ENCODE results near the gene DNAH14. TPM values are rescaled to one million over a fixed set of nuclear protein-coding genes. Genes with fewer than 3 reads are reported as not detected.

The DNAH14 gene
- polyA plus RNA-seq, 2 of the 4 experiments (the other 2 are of a cell fraction), result 15.9 to 35.8 TPM

GRCh38 chr1:225258811-225259210 lies 329.3 kb downstream of the DNAH14 start:
- FAIRE-seq (no peak), DNase-seq (ENCODE audit: low read depth in 1 of 2, low spot score in 1 of 2) (no peak), ATAC-seq (no peak)
- Histone ChIP-seq H3K4me3 (no peak overlapping the region), H3K9me3 (peaks cover 4% of the 10 kb centered on the region; the same call in 1 of the 3 replicates), H3K4me2 (no peak overlapping the region), H3K4me1 (no peaks in the 10 kb centered on the region), H3K27ac (no peak overlapping the region)
- no peak for TF ChIP-seq NR3C1 (IDR thresholded peaks at IDR 0.05)
- no peak for TF ChIP-seq JUN (IDR thresholded peaks at IDR 0.05)
- no peak for TF ChIP-seq ZSCAN20 (CRISPR knock-in tag; IDR thresholded peaks at IDR 0.05)
- TF ChIP-seq HOXB13 (CRISPR knock-in tag; IDR thresholded peaks at IDR 0.05; ENCODE audit: low read depth), result no peak
- TF ChIP-seq FOSB (CRISPR knock-in tag; IDR thresholded peaks at IDR 0.05), result no peak
- no peak for TF ChIP-seq ATOH8 (CRISPR knock-in tag; IDR thresholded peaks at IDR 0.05; ENCODE audit: low read depth)
- TF ChIP-seq CHD2 (IDR thresholded peaks at IDR 0.05; ENCODE audit: low read length, partially characterized antibody), result no peak
- TF ChIP-seq FOSL2 (IDR thresholded peaks at IDR 0.05), result no peak
- no peak for TF ChIP-seq FOSL2 (CRISPR knock-in tag; IDR thresholded peaks at IDR 0.05)
- TF ChIP-seq RAD21 (conservative IDR thresholded peaks at IDR 0.05 in 1 of 2, IDR thresholded peaks at IDR 0.05 in 1 of 2), result no peak
- no peak for TF ChIP-seq FOXS1 (CRISPR knock-in tag; IDR thresholded peaks at IDR 0.05)
- TF ChIP-seq MYC (IDR thresholded peaks at IDR 0.05; ENCODE audit: borderline replicate concordance, low read length), result no peak
- TF ChIP-seq KDM1A (IDR thresholded peaks at IDR 0.05; ENCODE audit: low read depth), result no peak
- CTCF ChIA-PET, result no interaction called here
- POLR2A ChIA-PET, result no interaction called here

GRCh38 chr1:225259542-225259941 lies 330.1 kb downstream of the DNAH14 start:
- Histone ChIP-seq H3K9me3 (peaks cover 4% of the 10 kb centered on the region; the same call in 1 of the 3 replicates), H3K27ac (no peak overlapping the region), H3K4me2 (no peak overlapping the region), H3K4me1 (no peaks in the 10 kb centered on the region), H3K4me3 (no peak overlapping the region)
- CTCF ChIA-PET, result interaction anchor here (0.7 kb wide), 1 partner anchor 634 kb away, joined by 3 read pairs; no protein-coding TSS in a partner anchor
- no peak for DNase-seq (ENCODE audit: low read depth in 1 of 2, low spot score in 1 of 2)
- no peak for TF ChIP-seq RCOR1 (IDR thresholded peaks at IDR 0.05; ENCODE audit: low read depth, low read length)
- no peak for TF ChIP-seq ELK1 (IDR thresholded peaks at IDR 0.05; ENCODE audit: low read depth, low read length)
- TF ChIP-seq RAD21 (conservative IDR thresholded peaks at IDR 0.05 in 1 of 2, IDR thresholded peaks at IDR 0.05 in 1 of 2), result no peak
- no peak for TF ChIP-seq USF2 (IDR thresholded peaks at IDR 0.05)
- TF ChIP-seq CBX8 (IDR thresholded peaks at IDR 0.05), result no peak
- no peak for TF ChIP-seq SMC3 (IDR thresholded peaks at IDR 0.05)
- TF ChIP-seq TP53 (CRISPR knock-in tag; IDR thresholded peaks at IDR 0.05), result no peak
- no peak for TF ChIP-seq HOXB5 (CRISPR knock-in tag; IDR thresholded peaks at IDR 0.05)
- TF ChIP-seq GATA3 (IDR thresholded peaks at IDR 0.05; ENCODE audit: borderline replicate concordance), result no peak
- TF ChIP-seq POLR2A (IDR thresholded peaks at IDR 0.05; ENCODE audit: low read length), result no peak
- no peak for TF ChIP-seq NPAS2 (CRISPR knock-in tag; IDR thresholded peaks at IDR 0.05; ENCODE audit: borderline replicate concordance)
- no peak for TF ChIP-seq EHMT2 (IDR thresholded peaks at IDR 0.05; ENCODE audit: low read depth)
- TF ChIP-seq E2F6 (IDR thresholded peaks at IDR 0.05; ENCODE audit: borderline replicate concordance, low read depth), result no peak
- TF ChIP-seq BHLHE40 (IDR thresholded peaks at IDR 0.05; ENCODE audit: low read depth, low read length), result no peak
- TF ChIP-seq KDM1A (IDR thresholded peaks at IDR 0.05; ENCODE audit: low read depth), result no peak
- no peak for TF ChIP-seq FOXS1 (CRISPR knock-in tag; IDR thresholded peaks at IDR 0.05)
- TF ChIP-seq FOSB (CRISPR knock-in tag; IDR thresholded peaks at IDR 0.05), result no peak
- TF ChIP-seq ZSCAN20 (CRISPR knock-in tag; IDR thresholded peaks at IDR 0.05), result no peak
- no peak for TF ChIP-seq EP300 (IDR thresholded peaks at IDR 0.05)
- TF ChIP-seq RARB (CRISPR knock-in tag; IDR thresholded peaks at IDR 0.05), result no peak
- ATAC-seq, result no peak
- POLR2A ChIA-PET, result no interaction called here
- no peak for FAIRE-seq
- WGBS (ENCODE audit: missing lambda C conversion rate), result 9% methylated on average over 1 of the region's 1 CpG

Measured in A549 (cell line).